ENCODE measurements around the gene ZNF804B.

DNA sequence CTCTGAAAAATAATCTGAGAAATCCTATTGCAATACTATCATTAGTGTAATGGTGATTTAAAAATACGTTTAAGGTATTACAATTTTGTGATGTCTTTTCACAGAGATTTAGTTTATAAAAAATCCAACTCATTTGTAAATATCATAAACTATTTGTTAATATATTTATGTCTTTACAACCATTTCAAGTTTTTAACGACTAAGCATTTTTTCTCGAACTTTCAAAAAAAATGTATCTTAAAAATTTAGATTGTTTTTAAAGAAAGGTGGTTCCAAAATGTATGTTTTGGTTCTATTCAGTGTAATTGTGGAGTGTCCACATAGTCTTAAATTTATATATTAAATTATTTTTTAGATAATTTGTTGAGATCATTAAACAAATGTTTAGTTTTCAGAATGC, 170.2 kb downstream of the ZNF804B start:
- TF ChIP-seq, protein P1, sequence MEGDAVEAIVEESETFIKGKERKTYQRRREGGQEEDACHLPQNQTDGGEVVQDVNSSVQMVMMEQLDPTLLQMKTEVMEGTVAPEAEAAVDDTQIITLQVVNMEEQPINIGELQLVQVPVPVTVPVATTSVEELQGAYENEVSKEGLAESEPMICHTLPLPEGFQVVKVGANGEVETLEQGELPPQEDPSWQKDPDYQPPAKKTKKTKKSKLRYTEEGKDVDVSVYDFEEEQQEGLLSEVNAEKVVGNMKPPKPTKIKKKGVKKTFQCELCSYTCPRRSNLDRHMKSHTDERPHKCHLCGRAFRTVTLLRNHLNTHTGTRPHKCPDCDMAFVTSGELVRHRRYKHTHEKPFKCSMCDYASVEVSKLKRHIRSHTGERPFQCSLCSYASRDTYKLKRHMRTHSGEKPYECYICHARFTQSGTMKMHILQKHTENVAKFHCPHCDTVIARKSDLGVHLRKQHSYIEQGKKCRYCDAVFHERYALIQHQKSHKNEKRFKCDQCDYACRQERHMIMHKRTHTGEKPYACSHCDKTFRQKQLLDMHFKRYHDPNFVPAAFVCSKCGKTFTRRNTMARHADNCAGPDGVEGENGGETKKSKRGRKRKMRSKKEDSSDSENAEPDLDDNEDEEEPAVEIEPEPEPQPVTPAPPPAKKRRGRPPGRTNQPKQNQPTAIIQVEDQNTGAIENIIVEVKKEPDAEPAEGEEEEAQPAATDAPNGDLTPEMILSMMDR (IDR thresholded peaks at IDR 0.05; ENCODE audit: low read depth, low read length) = no peak
- no peak for TF ChIP-seq EZH2phosphoT487 (IDR thresholded peaks at IDR 0.05; ENCODE audit: low read depth)

All from OCI-LY3 (cell line).